ENCODE data around the gene DHX35. TPM values are rescaled to one million over a fixed set of nuclear protein-coding genes. Genes with fewer than 3 reads are reported as not detected.

Gene DHX35
- total and polyA plus RNA-seq, 2 of the 13 experiments (the other 11 are each of a cell fraction or from before 2014, with no cell fraction given), result 25.8 to 28.7 TPM

DNA sequence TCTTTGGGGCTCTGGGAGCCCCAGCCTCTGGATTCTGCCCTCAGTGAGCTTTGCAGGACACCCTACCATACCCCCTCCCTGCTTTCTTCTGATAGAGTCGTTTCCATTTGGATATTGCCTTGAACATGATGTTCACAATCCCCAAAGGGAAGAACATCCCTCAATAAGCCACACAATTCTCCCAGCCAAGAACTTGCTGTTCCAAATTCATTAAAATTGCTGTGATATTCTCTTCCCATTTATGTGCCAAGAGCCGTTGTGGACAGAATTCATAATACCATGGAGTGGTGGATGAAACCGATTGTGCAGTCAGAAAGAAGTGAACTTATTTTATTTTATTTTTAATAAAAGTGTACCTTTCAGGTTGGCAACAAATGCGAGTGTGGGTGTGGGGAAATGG lies 95.8 kb downstream of the DHX35 start (continued):
- TF ChIP-seq, protein P1, sequence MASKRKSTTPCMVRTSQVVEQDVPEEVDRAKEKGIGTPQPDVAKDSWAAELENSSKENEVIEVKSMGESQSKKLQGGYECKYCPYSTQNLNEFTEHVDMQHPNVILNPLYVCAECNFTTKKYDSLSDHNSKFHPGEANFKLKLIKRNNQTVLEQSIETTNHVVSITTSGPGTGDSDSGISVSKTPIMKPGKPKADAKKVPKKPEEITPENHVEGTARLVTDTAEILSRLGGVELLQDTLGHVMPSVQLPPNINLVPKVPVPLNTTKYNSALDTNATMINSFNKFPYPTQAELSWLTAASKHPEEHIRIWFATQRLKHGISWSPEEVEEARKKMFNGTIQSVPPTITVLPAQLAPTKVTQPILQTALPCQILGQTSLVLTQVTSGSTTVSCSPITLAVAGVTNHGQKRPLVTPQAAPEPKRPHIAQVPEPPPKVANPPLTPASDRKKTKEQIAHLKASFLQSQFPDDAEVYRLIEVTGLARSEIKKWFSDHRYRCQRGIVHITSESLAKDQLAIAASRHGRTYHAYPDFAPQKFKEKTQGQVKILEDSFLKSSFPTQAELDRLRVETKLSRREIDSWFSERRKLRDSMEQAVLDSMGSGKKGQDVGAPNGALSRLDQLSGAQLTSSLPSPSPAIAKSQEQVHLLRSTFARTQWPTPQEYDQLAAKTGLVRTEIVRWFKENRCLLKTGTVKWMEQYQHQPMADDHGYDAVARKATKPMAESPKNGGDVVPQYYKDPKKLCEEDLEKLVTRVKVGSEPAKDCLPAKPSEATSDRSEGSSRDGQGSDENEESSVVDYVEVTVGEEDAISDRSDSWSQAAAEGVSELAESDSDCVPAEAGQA (IDR thresholded peaks at IDR 0.05; ENCODE audit: low read depth), result no peak
- TF ChIP-seq, protein P1 (CRISPR knock-in tag; IDR thresholded peaks at IDR 0.05; ENCODE audit: borderline replicate concordance), result no peak
- no peak for TF ChIP-seq ATF7 (IDR thresholded peaks at IDR 0.05)
- TF ChIP-seq ATF7 (CRISPR knock-in tag; IDR thresholded peaks at IDR 0.05), result no peak
- TF ChIP-seq BORCS8-MEF2B (CRISPR knock-in tag; IDR thresholded peaks at IDR 0.05), result no peak
- no peak for TF ChIP-seq RORA (CRISPR knock-in tag; IDR thresholded peaks at IDR 0.05)
- TF ChIP-seq, protein P2, sequence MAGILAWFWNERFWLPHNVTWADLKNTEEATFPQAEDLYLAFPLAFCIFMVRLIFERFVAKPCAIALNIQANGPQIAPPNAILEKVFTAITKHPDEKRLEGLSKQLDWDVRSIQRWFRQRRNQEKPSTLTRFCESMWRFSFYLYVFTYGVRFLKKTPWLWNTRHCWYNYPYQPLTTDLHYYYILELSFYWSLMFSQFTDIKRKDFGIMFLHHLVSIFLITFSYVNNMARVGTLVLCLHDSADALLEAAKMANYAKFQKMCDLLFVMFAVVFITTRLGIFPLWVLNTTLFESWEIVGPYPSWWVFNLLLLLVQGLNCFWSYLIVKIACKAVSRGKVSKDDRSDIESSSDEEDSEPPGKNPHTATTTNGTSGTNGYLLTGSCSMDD (CRISPR knock-in tag; IDR thresholded peaks at IDR 0.05), result no peak

DNA sequence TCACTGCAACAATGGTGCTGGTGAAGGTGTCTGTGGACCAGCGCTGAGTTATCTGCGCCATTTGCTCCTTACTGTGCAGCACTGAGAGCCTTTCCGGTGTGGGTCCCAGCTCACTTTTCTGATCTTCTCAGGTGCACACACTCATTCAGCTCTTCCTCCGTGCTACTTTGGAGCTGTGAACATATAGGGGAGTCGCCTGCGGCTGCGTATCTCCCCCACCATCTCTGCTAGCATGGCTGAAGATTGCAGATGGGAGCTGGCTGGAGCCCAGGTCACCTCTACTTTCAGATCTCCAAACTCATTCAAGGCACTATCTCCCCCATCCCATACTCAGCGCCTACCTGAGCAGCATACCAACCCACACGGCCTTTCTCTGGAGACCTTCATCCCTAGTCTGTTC lies 96.9 kb downstream of the DHX35 start:
- no peak for ATAC-seq
- TF ChIP-seq ZNF781 (CRISPR knock-in tag; IDR thresholded peaks at IDR 0.05; ENCODE audit: borderline replicate concordance, not compliant biosample characterization) (no peak), SMYD3 (CRISPR knock-in tag; IDR thresholded peaks at IDR 0.05) (no peak), ZNF230 (CRISPR knock-in tag; IDR thresholded peaks at IDR 0.05) (no peak), HNRNPLL (IDR thresholded peaks at IDR 0.05; ENCODE audit: low read depth, low read length, poor library complexity, severe bottlenecking) (no peak), GATAD2A (CRISPR knock-in tag; IDR thresholded peaks at IDR 0.05) (no peak), ZNF747 (CRISPR knock-in tag; IDR thresholded peaks at IDR 0.05; ENCODE audit: borderline replicate concordance) (no peak), ZNF720 (CRISPR knock-in tag; IDR thresholded peaks at IDR 0.05) (no peak), ZNF792 (CRISPR knock-in tag; IDR thresholded peaks at IDR 0.05) (no peak), CEBPB (IDR thresholded peaks at IDR 0.05; ENCODE audit: borderline replicate concordance, low read depth, low read length) (no peak), ETV5 (CRISPR knock-in tag; IDR thresholded peaks at IDR 0.05; ENCODE audit: borderline replicate concordance) (no peak)
- TF ChIP-seq, protein P3, sequence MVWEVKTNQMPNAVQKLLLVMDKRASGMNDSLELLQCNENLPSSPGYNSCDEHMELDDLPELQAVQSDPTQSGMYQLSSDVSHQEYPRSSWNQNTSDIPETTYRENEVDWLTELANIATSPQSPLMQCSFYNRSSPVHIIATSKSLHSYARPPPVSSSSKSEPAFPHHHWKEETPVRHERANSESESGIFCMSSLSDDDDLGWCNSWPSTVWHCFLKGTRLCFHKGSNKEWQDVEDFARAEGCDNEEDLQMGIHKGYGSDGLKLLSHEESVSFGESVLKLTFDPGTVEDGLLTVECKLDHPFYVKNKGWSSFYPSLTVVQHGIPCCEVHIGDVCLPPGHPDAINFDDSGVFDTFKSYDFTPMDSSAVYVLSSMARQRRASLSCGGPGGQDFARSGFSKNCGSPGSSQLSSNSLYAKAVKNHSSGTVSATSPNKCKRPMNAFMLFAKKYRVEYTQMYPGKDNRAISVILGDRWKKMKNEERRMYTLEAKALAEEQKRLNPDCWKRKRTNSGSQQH (CRISPR knock-in tag; IDR thresholded peaks at IDR 0.05; ENCODE audit: low read depth), result no peak

More for the DNA sequence above, 96.9 kb downstream of the DHX35 start:
- H3K4me1 ChIP-seq (ENCODE audit: insufficient read depth, low read length), result no peaks in the 10 kb centered on the region
- BruUV-seq (replicated peaks), result no TSS peak
- in situ Hi-C loops (cut with HindIII; ENCODE audit: extremely low pct_ligation_motif_present, low pct_unique_long_range_greater_than_20kb), result no loop called here
- no peak overlapping the region for H3K4me3 ChIP-seq (replicated peaks in 1 of 3; ENCODE audit: insufficient read depth in 1 of 3, low read depth in 2 of 3, low read length in 3 of 3)
- FAIRE-seq (no peak), DNase-seq (ENCODE audit: low spot score) (no peak)
- H3K27me3 ChIP-seq (ENCODE audit: control insufficient read depth in 1 of 2, insufficient read depth in 2 of 2, low read length in 2 of 2), result peaks cover 0 to 15% of the 10 kb centered on the region in 2 experiments; a peak in 2 of 5 replicates
- POLR2A ChIA-PET, result no interaction called here
- no peak overlapping the region for H3K4me2 ChIP-seq (ENCODE audit: low read depth, low read length)
- WGBS (ENCODE audit: low lambda C conversion rate), result 54% methylated on average over 9 of the region's 9 CpGs
- intact Hi-C loops (cut with micrococcal nuclease; ENCODE audit: unreplicated experiment), result no loop called here
- no peak overlapping the region for H2AFZ ChIP-seq (ENCODE audit: low read length)
- no peaks in the 10 kb centered on the region for H3K9me3 ChIP-seq (ENCODE audit: low read length)
- no peak overlapping the region for H3K9ac ChIP-seq (ENCODE audit: insufficient read depth, low read depth, low read length)
- CTCF ChIA-PET (ENCODE audit: low intra/inter-chr PET ratio, low total read pairs), result no interaction called here
- no peaks in the 10 kb centered on the region for H3K36me3 ChIP-seq (replicated peaks in 1 of 2; ENCODE audit: control insufficient read depth in 1 of 2, insufficient read depth in 2 of 2, low read length in 2 of 2)
- H3K79me2 ChIP-seq (ENCODE audit: insufficient read depth, low read length), result no peaks in the 10 kb centered on the region
- no peak overlapping the region for H3K27ac ChIP-seq (ENCODE audit: extremely low read length, insufficient read depth, low read length)
- H4K20me1 ChIP-seq (ENCODE audit: insufficient read depth, low read length), result no peaks in the 10 kb centered on the region

Data from HepG2 (cell line).